Common myeloid progenitor, CD34-positive (primary cell): ENCODE data around the gene KIAA1328.

Experiments used
- CTCF ChIA-PET: fragments of 350-600 bp; sonication (Branson Sonifier 250); formaldehyde crosslinking; loops from one replicate; lab custom pipeline; 2021; ENCODE audit warnings: antibody characterized with exemption; lab: Charles Lee
- POLR2A ChIA-PET: fragments of 350-600 bp; sonication (Branson Sonifier 250); formaldehyde crosslinking; loops from one replicate; lab custom pipeline; 2021; ENCODE audit warnings: antibody characterized with exemption; lab: Charles Lee
- DNase-seq, 3 donors: peaks; one replicate each; pipeline versions ENCODE4 v3.0.0 to v3.0.0-alpha.2; 2013
- H3K27ac ChIP-seq, 2 experiments: 1 replicate in 1 of 2; 2 replicates in 1 of 2; pipeline ENCODE4 v1.7.0; 2013; ENCODE audit warnings: inconsistent platforms in 2 of 2, low read length in 2 of 2, mild to moderate bottlenecking in 2 of 2, low read depth in 1 of 2, moderate library complexity in 1 of 2; ENCODE audit not compliant: severe bottlenecking in 2 of 2, insufficient read depth in 1 of 2, poor library complexity in 1 of 2
- H3K27me3 ChIP-seq, 5 experiments: replicated peaks in 2 of 5; 1 replicate in 3 of 5; 2 replicates in 2 of 5; pipeline versions ENCODE4 v1.6.1 to v1.7.0; 2013; ENCODE audit warnings: low read length in 4 of 5, mild to moderate bottlenecking in 2 of 5, moderate library complexity in 2 of 5, inconsistent platforms in 1 of 5; ENCODE audit not compliant: insufficient read depth in 5 of 5, control insufficient read depth in 4 of 5
- H3K36me3 ChIP-seq, 4 experiments: 1 replicate in 2 of 4; 2 replicates in 2 of 4; pipeline versions ENCODE4 v1.6.1 to v1.7.0; 2013; ENCODE audit warnings: low read length in 3 of 4, control low read depth in 1 of 4, mild to moderate bottlenecking in 1 of 4; ENCODE audit not compliant: control insufficient read depth in 4 of 4, insufficient read depth in 4 of 4
- H3K4me1 ChIP-seq, 4 experiments: 1 replicate in 3 of 4; 2 replicates in 1 of 4; pipeline versions ENCODE4 v1.6.1 to v1.7.1; 2013; ENCODE audit warnings: low read length in 3 of 4, mild to moderate bottlenecking in 3 of 4, control low read depth in 1 of 4, inconsistent platforms in 1 of 4, moderate library complexity in 1 of 4; ENCODE audit not compliant: control insufficient read depth in 4 of 4, insufficient read depth in 4 of 4; ENCODE audit errors: control extremely low read depth in 1 of 4
- H3K4me3 ChIP-seq, 7 experiments: 1 replicate in 4 of 7; 2 replicates in 3 of 7; pipeline versions ENCODE4 v1.5.1 to v1.7.0; 2013; ENCODE audit warnings: mild to moderate bottlenecking in 7 of 7, low read length in 6 of 7, moderate library complexity in 6 of 7, inconsistent platforms in 2 of 7, low read depth in 2 of 7, control low read depth in 1 of 7; ENCODE audit not compliant: insufficient read depth in 4 of 7, control insufficient read depth in 1 of 7; ENCODE audit errors: extremely low read depth in 1 of 7
- H3K9me3 ChIP-seq, 5 experiments: 1 replicate in 4 of 5; 2 replicates in 1 of 5; pipeline versions ENCODE4 v1.6.1 to v1.7.1; 2013; ENCODE audit warnings: low read length in 4 of 5, mild to moderate bottlenecking in 2 of 5, inconsistent platforms in 1 of 5, low read depth in 1 of 5, moderate library complexity in 1 of 5; ENCODE audit not compliant: control insufficient read depth in 4 of 5, insufficient read depth in 2 of 5; ENCODE audit errors: control extremely low read depth in 1 of 5
- WGBS: methylation state at CpG from one replicate; pipeline ENCODE4 v1.1.5; 2013; ENCODE audit not compliant: insufficient coverage; 5-methylcytosine and 5-hydroxymethylcytosine counted together

Gene KIAA1328

DNA sequence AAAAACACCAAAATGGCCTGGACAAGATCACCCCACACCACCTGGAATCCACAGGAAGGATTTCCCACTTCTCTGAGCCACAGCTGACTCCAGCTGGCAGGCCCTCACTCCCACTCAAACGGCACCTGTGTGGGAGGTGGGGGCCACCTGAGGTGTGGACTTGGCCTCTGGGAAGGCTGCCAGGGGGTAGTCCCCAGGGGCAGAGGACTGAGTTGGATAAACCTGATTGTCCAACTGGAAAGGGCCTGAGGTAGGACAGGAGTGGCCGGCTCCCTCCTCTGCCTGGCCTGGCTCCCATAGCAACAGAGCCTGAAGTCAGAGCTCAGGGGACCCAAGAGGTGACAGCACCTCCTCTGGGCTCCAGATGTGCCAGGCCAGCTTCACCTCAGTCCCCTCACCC is 436.5 kb downstream of the KIAA1328 start:
- Histone ChIP-seq H3K27me3 (peaks cover 0 to 12% (median 7%) of the 10 kb centered on the region in 5 experiments), H3K4me3 (no peak overlapping the region), H3K4me1 (no peaks in the 10 kb centered on the region), H3K9me3 (no peaks in the 10 kb centered on the region), H3K27ac (no peak overlapping the region), H3K36me3 (no peaks in the 10 kb centered on the region)
- no peak for DNase-seq
- CTCF ChIA-PET = no interaction called here
- POLR2A ChIA-PET = no interaction called here
- 81% methylated on average over 2 of the region's 2 CpGs for WGBS

DNA sequence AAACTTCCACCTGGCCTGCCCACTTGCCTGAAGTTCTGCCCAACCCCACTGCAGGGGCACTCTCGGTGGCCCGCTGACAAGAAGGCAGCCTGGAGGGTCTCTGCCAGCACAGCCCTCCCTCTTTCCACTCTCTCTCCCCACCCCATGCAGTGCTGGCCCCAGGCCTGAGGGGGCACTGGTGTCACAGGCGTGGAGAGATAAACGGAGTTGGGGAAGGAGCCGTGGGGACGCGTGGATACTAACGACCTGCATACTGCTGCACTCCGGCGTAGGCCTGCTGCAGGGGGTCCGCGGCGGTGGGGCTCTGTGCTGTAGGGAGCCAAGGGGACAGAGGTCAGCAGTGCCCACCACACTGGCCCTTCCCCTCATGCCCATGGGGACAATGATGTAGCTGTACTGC is 437.4 kb downstream of the KIAA1328 start:
- Histone ChIP-seq H3K27ac (no peak overlapping the region), H3K9me3 (no peaks in the 10 kb centered on the region), H3K4me1 (no peaks in the 10 kb centered on the region), H3K36me3 (no peaks in the 10 kb centered on the region), H3K4me3 (no peak overlapping the region), H3K27me3 (peaks cover 0 to 6% (median 4%) of the 10 kb centered on the region in 5 experiments)
- POLR2A ChIA-PET = no interaction called here
- DNase-seq = peak in 1 of 3 donors; percentile 10
- WGBS = 30% methylated on average over 11 of the region's 13 CpGs
- CTCF ChIA-PET = interaction anchor here (0.5 kb wide), 1 partner anchor 102 kb away, joined by 3 read pairs; no protein-coding TSS in a partner anchor

DNA sequence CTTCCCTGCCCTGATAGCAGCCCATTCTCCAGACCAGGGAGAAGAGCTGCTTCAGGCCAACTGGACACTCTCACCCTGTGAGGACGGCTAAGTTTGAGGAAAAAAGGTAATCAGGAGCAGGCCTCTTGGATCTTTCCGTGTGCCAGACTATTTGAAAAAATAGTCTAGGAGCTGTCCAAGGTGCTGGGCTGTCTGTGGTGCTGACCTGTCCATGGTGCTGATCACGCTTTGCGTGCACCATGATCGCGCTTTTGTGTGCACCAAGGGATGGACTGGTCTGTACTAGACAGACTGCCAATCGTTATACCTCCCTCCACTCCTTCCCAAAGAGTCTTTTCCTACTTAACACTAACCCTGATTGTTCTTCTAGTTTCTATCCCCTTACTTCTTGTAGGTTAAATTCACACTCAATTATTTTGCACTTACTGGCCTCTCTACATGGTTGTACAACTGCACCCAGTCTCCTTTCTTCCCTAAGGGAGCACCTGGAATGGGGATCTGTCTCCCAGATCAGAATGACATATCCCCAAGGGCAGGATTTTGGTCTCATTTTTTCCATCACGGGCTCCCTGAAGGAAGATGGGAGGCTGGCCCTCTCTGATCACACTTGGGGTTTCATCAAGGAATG is 441.2 kb downstream of the KIAA1328 start:
- Histone ChIP-seq H3K4me3 (no peak overlapping the region), H3K9me3 (peaks cover 0 to 2% (median 0%) of the 10 kb centered on the region in 5 experiments), H3K27ac (no peak overlapping the region), H3K36me3 (no peaks in the 10 kb centered on the region), H3K4me1 (no peaks in the 10 kb centered on the region), H3K27me3 (peaks cover 0 to 38% (median 10%) of the 10 kb centered on the region in 5 experiments)
- ChIA-PET POLR2A (no interaction called here), CTCF (no interaction called here)
- 18% methylated on average over 8 of the region's 8 CpGs for WGBS
- DNase-seq = peak; percentile 52 to 80 (median 74)

DNA sequence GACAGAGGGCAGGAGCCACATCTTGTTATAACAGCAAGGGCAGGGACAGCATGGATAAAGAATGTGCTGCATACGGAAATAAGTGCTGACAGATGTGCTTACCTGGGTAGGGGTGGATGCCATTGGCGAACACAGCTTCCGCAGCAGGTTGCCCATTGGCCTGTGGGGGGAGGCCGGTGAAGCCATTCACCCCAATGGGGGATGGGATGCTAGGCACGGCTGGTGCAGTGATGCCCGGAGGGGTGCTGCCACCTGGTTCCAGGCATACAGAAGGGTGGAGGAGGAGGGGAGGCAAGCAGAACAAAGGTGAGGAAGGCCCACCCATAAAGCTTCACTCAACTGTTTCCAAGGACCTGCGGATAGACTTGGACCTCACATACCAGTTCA is 441.7 kb downstream of the KIAA1328 start:
- POLR2A ChIA-PET = no interaction called here
- peaks cover 0 to 43% (median 12%) of the 10 kb centered on the region in 5 experiments for H3K27me3 ChIP-seq
- WGBS = 90% methylated on average over 5 of the region's 7 CpGs

DNA sequence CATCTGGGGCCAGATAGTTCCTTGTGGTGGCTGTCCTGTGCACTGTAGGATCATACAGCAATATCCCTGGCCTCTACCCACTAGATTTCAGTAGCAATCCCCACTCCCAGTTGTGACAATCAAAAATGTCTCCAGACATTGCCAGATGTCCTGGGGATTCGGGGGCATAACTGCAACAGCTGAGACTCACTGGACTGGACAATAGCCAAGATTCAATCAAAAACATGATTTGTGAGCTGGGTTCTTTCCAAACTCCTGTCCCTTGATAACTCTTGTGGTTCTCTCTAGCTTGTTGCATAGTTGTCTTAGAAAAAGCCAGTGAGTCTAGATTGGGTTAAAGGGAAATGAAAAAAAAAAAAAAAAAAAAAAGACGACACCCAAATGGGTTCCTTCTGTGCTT is 443.3 kb downstream of the KIAA1328 start:
- WGBS = 33% methylated on average over 1 of the region's 2 CpGs
- Histone ChIP-seq H3K27me3 (peaks cover 0 to 56% (median 17%) of the 10 kb centered on the region in 5 experiments), H3K4me1 (no peaks in the 10 kb centered on the region), H3K36me3 (no peaks in the 10 kb centered on the region), H3K27ac (no peak overlapping the region), H3K9me3 (peaks cover 0 to 19% (median 0%) of the 10 kb centered on the region in 5 experiments), H3K4me3 (no peak overlapping the region)
- DNase-seq = no peak
- CTCF ChIA-PET = interaction anchor here (0.5 kb wide), 1 partner anchor 17 kb away, joined by 3 read pairs; no protein-coding TSS in a partner anchor
- POLR2A ChIA-PET = no interaction called here

More for the DNA sequence above, 441.7 kb downstream of the KIAA1328 start:
- Histone ChIP-seq H3K36me3 (no peaks in the 10 kb centered on the region), H3K27ac (no peak overlapping the region), H3K4me1 (no peaks in the 10 kb centered on the region), H3K9me3 (peaks cover 0 to 6% (median 0%) of the 10 kb centered on the region in 5 experiments), H3K4me3 (no peak overlapping the region)
- CTCF ChIA-PET = no interaction called here
- no peak for DNase-seq

DNA sequence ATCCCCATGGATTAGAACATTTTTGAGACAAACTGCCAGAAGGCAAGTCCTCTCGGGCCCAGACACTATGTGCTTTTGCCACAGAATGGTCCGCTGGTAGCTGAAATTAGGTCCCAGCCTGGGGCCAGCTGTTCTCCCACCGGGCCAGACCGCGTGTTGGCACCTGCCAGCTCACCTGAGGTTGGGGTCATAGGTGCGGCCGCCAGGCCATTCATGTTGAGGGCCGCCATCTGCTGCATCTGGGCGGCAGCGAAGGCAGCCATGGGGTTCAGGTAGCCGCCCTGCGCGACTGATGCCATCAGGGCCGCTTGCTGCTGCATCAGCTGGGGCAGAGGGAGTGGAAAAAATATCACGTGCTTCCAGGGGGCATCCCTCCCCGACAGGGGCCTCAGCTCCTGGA is 443.9 kb downstream of the KIAA1328 start:
- Histone ChIP-seq H3K4me1 (no peaks in the 10 kb centered on the region), H3K27me3 (peaks cover 0 to 62% (median 17%) of the 10 kb centered on the region in 5 experiments), H3K9me3 (peaks cover 0 to 19% (median 0%) of the 10 kb centered on the region in 5 experiments), H3K27ac (no peak overlapping the region), H3K4me3 (no peak overlapping the region), H3K36me3 (no peaks in the 10 kb centered on the region)
- ChIA-PET POLR2A (no interaction called here), CTCF (interaction anchor here (0.5 kb wide), 1 partner anchor 17 kb away, joined by 3 read pairs; no protein-coding TSS in a partner anchor)
- DNase-seq = no peak
- 92% methylated on average over 15 of the region's 16 CpGs for WGBS
